Measurements from ENCODE around the gene DNAJC28.

Gene DNAJC28

GRCh38 chr21:33444499-33444898 is 47.0 kb downstream of the DNAJC28 start:
- in situ Hi-C loops (cut with MboI; ENCODE audit: low sequenced_read_pairs): loop anchor here (5.0 kb wide), 1 partner anchor 247 kb away; no protein-coding TSS in a partner anchor

GRCh38 chr21:33443194-33443593 is 48.3 kb downstream of the DNAJC28 start:
- H3K36me3 ChIP-seq (replicated peaks): no peaks in the 10 kb centered on the region
- DNase-seq (ENCODE audit: low spot score in 2 of 2): no peak
- in situ Hi-C loops (cut with MboI; ENCODE audit: low sequenced_read_pairs): loop anchor here (5.0 kb wide), 1 partner anchor 246 kb away; no protein-coding TSS in a partner anchor

More at GRCh38 chr21:33444499-33444898, 47.0 kb downstream of the DNAJC28 start:
- no peak overlapping the region for H3K4me3 ChIP-seq
- no peaks in the 10 kb centered on the region for H3K9me3 ChIP-seq
- H3K4me1 ChIP-seq: peaks cover 4% of the 10 kb centered on the region
- H3K27me3 ChIP-seq (ENCODE audit: low read depth): no peaks in the 10 kb centered on the region
- H3K36me3 ChIP-seq (replicated peaks): no peaks in the 10 kb centered on the region
- no peak for DNase-seq (ENCODE audit: low spot score in 2 of 2)

GRCh38 chr21:33441489-33442477 is 49.7 kb downstream of the DNAJC28 start:
- Histone ChIP-seq H3K9me3 (no peaks in the 10 kb centered on the region), H3K4me3 (no peak overlapping the region), H3K36me3 (replicated peaks) (peaks cover 14% of the 10 kb centered on the region), H3K4me1 (no peaks in the 10 kb centered on the region), H3K27me3 (ENCODE audit: low read depth) (no peaks in the 10 kb centered on the region)
- peak in 1 of 2 experiments; percentile 29 for DNase-seq (ENCODE audit: low spot score in 2 of 2)
- in situ Hi-C loops (cut with MboI; ENCODE audit: low sequenced_read_pairs): loop anchor here (5.0 kb wide), 1 partner anchor 244 kb away; no protein-coding TSS in a partner anchor

More at GRCh38 chr21:33443194-33443593, 48.3 kb downstream of the DNAJC28 start:
- no peaks in the 10 kb centered on the region for H3K27me3 ChIP-seq (ENCODE audit: low read depth)
- H3K9me3 ChIP-seq: no peaks in the 10 kb centered on the region
- H3K4me1 ChIP-seq: no peaks in the 10 kb centered on the region
- H3K4me3 ChIP-seq: no peak overlapping the region
